T-helper 17 cell (primary cell): Measurements from ENCODE around the gene APLP2. TPM values are rescaled to one million over a fixed set of nuclear protein-coding genes. Genes with fewer than 3 reads are reported as not detected.
A peak's percentile ranks its signal among the peaks of the same experiment; 100 is the strongest.

Experiments used
- ATAC-seq: fragments of 150-1000 bp; cut with Tn5 transposase; 2 replicates; pipeline ENCODE4 v1.10.0; 2021; ENCODE audit warnings: mild to moderate bottlenecking, moderate library complexity
- DNase-seq, 3 donors: peaks; one replicate each; pipeline versions ENCODE4 v3.0.0 to v3.0.0-alpha.2; 2020 to 2021
- H3K9me3 ChIP-seq: one replicate; pipeline ENCODE4 v1.7.0; 2013; ENCODE audit warnings: low read length, mild to moderate bottlenecking; ENCODE audit not compliant: control insufficient read depth, poor library complexity, severe bottlenecking
- H3K27ac Mint-ChIP-seq: one replicate; pipeline ENCODE4 v1.8.0; 2022; ENCODE audit warnings: mild to moderate bottlenecking, moderate library complexity, mixed read lengths
- H3K27me3 Mint-ChIP-seq: one replicate; pipeline ENCODE4 v1.8.0; 2022; ENCODE audit warnings: mixed read lengths
- H3K36me3 Mint-ChIP-seq: one replicate; pipeline ENCODE4 v1.8.0; 2022; ENCODE audit warnings: low read depth, mixed read lengths
- H3K4me1 Mint-ChIP-seq: one replicate; pipeline ENCODE4 v1.8.0; 2022; ENCODE audit warnings: mild to moderate bottlenecking, mixed read lengths
- H3K4me3 Mint-ChIP-seq: one replicate; pipeline ENCODE4 v1.8.0; 2022; ENCODE audit warnings: mild to moderate bottlenecking, moderate library complexity, mixed read lengths
- total RNA-seq, 4 donors: library from RNA in 2 of 4; stranded (reverse) in 2 of 4; gene quantifications; one replicate each; pipeline ENCODE4 v1.2.3 and lab custom pipeline; 2022 to 2026

The APLP2 gene
- total RNA-seq, 2 donors from 2014 or later: 37.7 to 44.4 TPM

DNA sequence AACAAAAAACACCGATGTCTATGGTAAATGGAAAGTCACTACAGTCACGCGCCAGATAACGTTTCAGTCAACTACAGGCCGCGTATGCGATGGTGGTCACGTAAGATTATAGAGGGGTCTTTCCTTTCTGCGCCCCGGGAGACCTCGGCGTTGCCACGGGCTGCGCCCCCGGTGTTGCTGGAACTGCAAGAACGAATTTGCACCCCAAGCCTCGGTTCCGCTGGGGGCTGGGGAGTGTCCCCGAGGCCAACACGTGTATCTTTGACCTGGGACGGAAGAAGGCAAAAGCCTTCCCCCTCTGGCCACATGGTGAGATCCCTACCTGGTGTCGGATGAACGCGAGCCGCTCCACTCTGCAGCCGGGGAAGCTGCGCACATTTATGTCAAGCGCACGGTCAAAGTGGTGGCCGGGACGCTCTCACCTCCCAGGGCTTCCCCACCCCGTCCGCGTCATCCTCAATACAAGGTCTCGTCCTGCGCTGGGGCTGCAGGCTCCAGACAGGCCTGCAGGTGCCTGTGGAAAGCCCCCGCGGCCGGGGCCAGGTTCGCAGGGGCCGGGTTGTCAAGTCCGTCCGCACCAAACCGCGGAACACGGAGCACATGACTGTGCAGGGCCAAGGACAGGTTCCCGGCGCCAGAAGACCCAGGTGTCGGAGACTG lies 29.3 kb upstream of the APLP2 start:
- ATAC-seq (no peak), DNase-seq (no peak)
- Mint-ChIP-seq H3K4me3 (no peak overlapping the region), H3K36me3 (peaks cover 5% of the 10 kb centered on the region), H3K27me3 (peaks cover 32% of the 10 kb centered on the region), H3K27ac (no peak overlapping the region), H3K4me1 (peaks cover 3% of the 10 kb centered on the region)
- no peaks in the 10 kb centered on the region for H3K9me3 ChIP-seq

GRCh38 chr11:130042093-130042591 lies 27.6 kb upstream of the APLP2 start:
- Mint-ChIP-seq H3K36me3 (peaks cover 3% of the 10 kb centered on the region), H3K4me3 (no peak overlapping the region), H3K27me3 (peaks cover 30% of the 10 kb centered on the region), H3K4me1 (peaks cover 3% of the 10 kb centered on the region), H3K27ac (no peak overlapping the region)
- DNase-seq: no peak
- H3K9me3 ChIP-seq: no peaks in the 10 kb centered on the region
- ATAC-seq: peak; percentile 48

DNA sequence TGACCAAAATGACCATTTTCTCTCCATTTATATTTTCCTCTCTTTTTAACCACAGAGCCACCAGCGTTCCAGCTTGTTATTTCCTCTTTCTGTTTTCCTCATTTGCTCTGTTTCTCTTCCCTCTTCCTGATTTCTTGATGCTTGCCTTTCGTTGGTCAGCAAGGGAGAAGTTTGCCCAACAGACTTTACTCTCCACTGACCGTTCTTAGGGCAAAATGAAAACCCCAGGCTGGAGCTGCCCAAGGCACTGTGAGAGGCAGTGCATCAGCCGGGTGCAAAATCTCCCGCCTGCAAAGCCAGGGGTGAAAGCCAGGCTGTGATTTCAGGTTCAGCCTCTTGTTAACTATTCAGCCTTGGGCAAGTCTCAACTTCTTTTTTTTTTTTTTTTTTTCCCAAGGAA lies 26.1 kb upstream of the APLP2 start:
- H3K27me3 Mint-ChIP-seq: peaks cover 21% of the 10 kb centered on the region
- H3K4me3 Mint-ChIP-seq: no peak overlapping the region
- no peaks in the 10 kb centered on the region for H3K9me3 ChIP-seq
- ATAC-seq: no peak
- peaks cover 3% of the 10 kb centered on the region for H3K4me1 Mint-ChIP-seq
- DNase-seq: no peak
- peaks cover 3% of the 10 kb centered on the region for H3K36me3 Mint-ChIP-seq
- H3K27ac Mint-ChIP-seq: no peak overlapping the region

GRCh38 chr11:130047141-130047540 lies 22.6 kb upstream of the APLP2 start:
- no peak for ATAC-seq
- peaks cover 2% of the 10 kb centered on the region for H3K9me3 ChIP-seq
- Mint-ChIP-seq H3K4me3 (no peak overlapping the region), H3K36me3 (peaks cover 3% of the 10 kb centered on the region), H3K27ac (no peak overlapping the region), H3K27me3 (peaks cover 17% of the 10 kb centered on the region), H3K4me1 (peaks cover 3% of the 10 kb centered on the region)
- no peak for DNase-seq

GRCh38 chr11:130049328-130049771 lies 20.3 kb upstream of the APLP2 start:
- DNase-seq (no peak), ATAC-seq (no peak)
- Mint-ChIP-seq H3K27ac (no peak overlapping the region), H3K4me1 (no peaks in the 10 kb centered on the region), H3K4me3 (no peak overlapping the region), H3K27me3 (no peaks in the 10 kb centered on the region), H3K36me3 (no peaks in the 10 kb centered on the region)
- H3K9me3 ChIP-seq: peaks cover 2% of the 10 kb centered on the region

DNA sequence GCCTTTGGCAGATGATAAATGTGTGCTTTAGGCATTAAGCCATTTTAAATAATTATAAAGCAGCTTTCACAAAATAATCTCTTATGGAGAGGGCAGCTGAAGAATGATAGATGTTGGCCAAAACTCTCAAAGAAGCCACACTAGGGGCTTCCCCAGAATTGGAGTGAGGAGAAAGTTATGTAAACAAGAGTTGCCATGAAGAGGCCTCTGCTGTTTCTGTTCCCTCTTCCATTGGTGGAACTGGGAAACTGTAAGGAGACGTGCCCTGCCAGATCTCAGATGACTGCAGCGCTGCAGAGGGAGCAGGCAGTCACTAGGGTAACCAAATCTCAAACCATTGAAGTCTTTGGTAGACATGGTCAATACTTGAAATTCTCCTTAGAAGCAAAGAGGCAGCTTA lies 19.4 kb upstream of the APLP2 start:
- H3K27me3 Mint-ChIP-seq: peaks cover 7% of the 10 kb centered on the region
- H3K4me1 Mint-ChIP-seq: no peaks in the 10 kb centered on the region
- H3K4me3 Mint-ChIP-seq: no peak overlapping the region

GRCh38 chr11:130051082-130051481 lies 18.6 kb upstream of the APLP2 start:
- H3K27me3 Mint-ChIP-seq: peaks cover 11% of the 10 kb centered on the region
- no peaks in the 10 kb centered on the region for H3K36me3 Mint-ChIP-seq
- H3K4me1 Mint-ChIP-seq: no peaks in the 10 kb centered on the region
- H3K9me3 ChIP-seq: peaks cover 2% of the 10 kb centered on the region
- no peak overlapping the region for H3K27ac Mint-ChIP-seq
- DNase-seq: no peak
- ATAC-seq: no peak
- no peak overlapping the region for H3K4me3 Mint-ChIP-seq

More for the DNA sequence above, 19.4 kb upstream of the APLP2 start:
- no peak overlapping the region for H3K27ac Mint-ChIP-seq
- H3K36me3 Mint-ChIP-seq: no peaks in the 10 kb centered on the region
- ATAC-seq: no peak
- H3K9me3 ChIP-seq: peaks cover 2% of the 10 kb centered on the region
- no peak for DNase-seq

DNA sequence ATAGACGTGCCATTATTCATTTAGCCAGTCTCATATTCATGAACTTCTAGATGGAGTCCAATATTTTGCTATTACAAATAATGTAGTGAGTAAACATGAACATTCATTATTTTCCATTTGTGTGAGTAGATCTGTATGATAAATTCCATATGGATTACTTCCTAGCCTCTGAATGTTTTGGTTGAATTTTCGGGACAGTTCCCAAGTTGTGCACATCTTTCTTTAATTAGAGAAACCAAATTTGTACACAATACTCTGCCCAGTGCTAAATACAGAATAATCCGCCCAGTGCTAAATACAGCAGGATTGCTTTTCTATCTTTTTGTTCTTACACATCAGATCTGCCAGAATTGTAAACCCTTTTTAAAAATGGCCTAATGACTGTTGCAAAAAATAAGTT lies 17.1 kb upstream of the APLP2 start:
- Mint-ChIP-seq H3K27me3 (peaks cover 17% of the 10 kb centered on the region), H3K4me1 (no peaks in the 10 kb centered on the region), H3K4me3 (no peak overlapping the region), H3K36me3 (no peaks in the 10 kb centered on the region), H3K27ac (no peak overlapping the region)
- no peak for DNase-seq
- ATAC-seq: no peak
- peaks cover 2% of the 10 kb centered on the region for H3K9me3 ChIP-seq

- Mint-ChIP-seq H3K27me3 (peaks cover 29% of the 10 kb centered on the region), H3K4me1 (no peaks in the 10 kb centered on the region), H3K27ac (no peak overlapping the region), H3K4me3 (no peak overlapping the region), H3K36me3 (no peaks in the 10 kb centered on the region)
- ATAC-seq: no peak
- peaks cover 2% of the 10 kb centered on the region for H3K9me3 ChIP-seq
- DNase-seq: no peak
Observed at GRCh38 chr11:130054966-130055365, 14.7 kb upstream of the APLP2 start.

GRCh38 chr11:130055617-130056016 lies 14.1 kb upstream of the APLP2 start:
- H3K9me3 ChIP-seq: peaks cover 2% of the 10 kb centered on the region
- ATAC-seq: no peak
- Mint-ChIP-seq H3K27me3 (peaks cover 35% of the 10 kb centered on the region), H3K4me1 (no peaks in the 10 kb centered on the region), H3K4me3 (no peak overlapping the region), H3K36me3 (no peaks in the 10 kb centered on the region), H3K27ac (no peak overlapping the region)
- no peak for DNase-seq

- no peak for DNase-seq
- Mint-ChIP-seq H3K27ac (peak overlapping the region; percentile 29), H3K4me3 (no peak overlapping the region), H3K27me3 (peaks cover 54% of the 10 kb centered on the region), H3K36me3 (peaks cover 8% of the 10 kb centered on the region), H3K4me1 (peaks cover 10% of the 10 kb centered on the region)
- ATAC-seq: no peak
- no peaks in the 10 kb centered on the region for H3K9me3 ChIP-seq
Observed at GRCh38 chr11:130061017-130061416, 8.7 kb upstream of the APLP2 start.

- peaks cover 10% of the 10 kb centered on the region for H3K4me1 Mint-ChIP-seq
- no peak overlapping the region for H3K4me3 Mint-ChIP-seq
- peaks cover 51% of the 10 kb centered on the region for H3K27me3 Mint-ChIP-seq
- H3K27ac Mint-ChIP-seq: peak overlapping the region; percentile 29
- H3K36me3 Mint-ChIP-seq: peaks cover 8% of the 10 kb centered on the region
- H3K9me3 ChIP-seq: no peaks in the 10 kb centered on the region
- ATAC-seq: no peak
- no peak for DNase-seq
Observed at GRCh38 chr11:130062026-130062425, 7.7 kb upstream of the APLP2 start.

- no peak overlapping the region for H3K4me3 Mint-ChIP-seq
- H3K4me1 Mint-ChIP-seq: peaks cover 13% of the 10 kb centered on the region
- no peak overlapping the region for H3K27ac Mint-ChIP-seq
- H3K9me3 ChIP-seq: no peaks in the 10 kb centered on the region
- H3K36me3 Mint-ChIP-seq: peaks cover 8% of the 10 kb centered on the region
- no peak for ATAC-seq
- no peak for DNase-seq
- H3K27me3 Mint-ChIP-seq: peaks cover 41% of the 10 kb centered on the region
Observed at GRCh38 chr11:130063451-130063850, 6.2 kb upstream of the APLP2 start.

- no peak for DNase-seq
- no peak for ATAC-seq
- no peaks in the 10 kb centered on the region for H3K9me3 ChIP-seq
- H3K27me3 Mint-ChIP-seq: peaks cover 38% of the 10 kb centered on the region
- H3K27ac Mint-ChIP-seq: no peak overlapping the region
- peaks cover 10% of the 10 kb centered on the region for H3K36me3 Mint-ChIP-seq
- no peak overlapping the region for H3K4me3 Mint-ChIP-seq
- peaks cover 20% of the 10 kb centered on the region for H3K4me1 Mint-ChIP-seq
Observed at GRCh38 chr11:130064596-130064995, 5.1 kb upstream of the APLP2 start.
